ENCODE results near the gene GSX2. TPM values are rescaled to one million over a fixed set of nuclear protein-coding genes. Genes with fewer than 3 reads are reported as not detected.

The GSX2 gene
- total and polyA plus RNA-seq, 2 of the 4 experiments (the other 2 are of a cell fraction): not detected

DNA sequence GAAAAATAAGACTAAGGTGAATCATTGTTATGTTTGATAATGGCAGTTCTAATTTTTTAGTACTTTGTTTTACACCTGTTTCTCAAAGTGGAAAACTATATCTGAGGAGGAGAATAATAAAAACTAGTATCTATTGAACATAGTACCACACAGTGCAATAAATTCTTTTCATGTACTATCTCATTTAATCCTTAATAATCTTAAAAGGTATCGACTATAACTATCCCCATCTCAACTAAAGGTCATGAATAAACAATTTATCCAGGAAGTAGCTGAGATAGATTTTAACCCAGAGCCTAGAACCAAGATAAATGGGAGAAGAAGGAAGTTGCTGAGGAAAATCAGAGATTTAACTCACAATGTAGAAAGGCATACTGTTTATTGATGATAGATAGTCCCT, 38.1 kb upstream of the GSX2 start:
- ATAC-seq (ENCODE audit: low read depth): no peak
- no peak overlapping the region for H4K5ac ChIP-seq (ENCODE audit: low read depth, low read length)
- no peak overlapping the region for H2BK5ac ChIP-seq (ENCODE audit: low read depth, low read length, poor library complexity, severe bottlenecking)
- H3K18ac ChIP-seq (ENCODE audit: low read depth, low read length): no peak overlapping the region
- H2AFZ ChIP-seq (replicated peaks; ENCODE audit: low read length, poor library complexity): no peak overlapping the region
- no peak overlapping the region for H2AK5ac ChIP-seq (ENCODE audit: low read depth, low read length)
- H3K27ac ChIP-seq (ENCODE audit: insufficient read depth, low read length): no peak overlapping the region
- peaks cover 57% of the 10 kb centered on the region; the same call in 1 of the 2 replicates for H4K20me1 ChIP-seq (ENCODE audit: insufficient read depth, low read length)
- dilution Hi-C loops (cut with HindIII; ENCODE audit: low sequenced_read_pairs, unreplicated experiment): no loop called here
- no peak overlapping the region for H4K91ac ChIP-seq (ENCODE audit: insufficient read depth, low read depth, low read length)
- TF ChIP-seq RAD21 (IDR thresholded peaks at IDR 0.05; ENCODE audit: low read length): no peak
- TF ChIP-seq, protein P1, sequence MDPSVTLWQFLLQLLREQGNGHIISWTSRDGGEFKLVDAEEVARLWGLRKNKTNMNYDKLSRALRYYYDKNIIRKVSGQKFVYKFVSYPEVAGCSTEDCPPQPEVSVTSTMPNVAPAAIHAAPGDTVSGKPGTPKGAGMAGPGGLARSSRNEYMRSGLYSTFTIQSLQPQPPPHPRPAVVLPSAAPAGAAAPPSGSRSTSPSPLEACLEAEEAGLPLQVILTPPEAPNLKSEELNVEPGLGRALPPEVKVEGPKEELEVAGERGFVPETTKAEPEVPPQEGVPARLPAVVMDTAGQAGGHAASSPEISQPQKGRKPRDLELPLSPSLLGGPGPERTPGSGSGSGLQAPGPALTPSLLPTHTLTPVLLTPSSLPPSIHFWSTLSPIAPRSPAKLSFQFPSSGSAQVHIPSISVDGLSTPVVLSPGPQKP (IDR thresholded peaks at IDR 0.05; ENCODE audit: borderline replicate concordance, low read depth, low read length): no peak
- TF ChIP-seq, protein P2, sequence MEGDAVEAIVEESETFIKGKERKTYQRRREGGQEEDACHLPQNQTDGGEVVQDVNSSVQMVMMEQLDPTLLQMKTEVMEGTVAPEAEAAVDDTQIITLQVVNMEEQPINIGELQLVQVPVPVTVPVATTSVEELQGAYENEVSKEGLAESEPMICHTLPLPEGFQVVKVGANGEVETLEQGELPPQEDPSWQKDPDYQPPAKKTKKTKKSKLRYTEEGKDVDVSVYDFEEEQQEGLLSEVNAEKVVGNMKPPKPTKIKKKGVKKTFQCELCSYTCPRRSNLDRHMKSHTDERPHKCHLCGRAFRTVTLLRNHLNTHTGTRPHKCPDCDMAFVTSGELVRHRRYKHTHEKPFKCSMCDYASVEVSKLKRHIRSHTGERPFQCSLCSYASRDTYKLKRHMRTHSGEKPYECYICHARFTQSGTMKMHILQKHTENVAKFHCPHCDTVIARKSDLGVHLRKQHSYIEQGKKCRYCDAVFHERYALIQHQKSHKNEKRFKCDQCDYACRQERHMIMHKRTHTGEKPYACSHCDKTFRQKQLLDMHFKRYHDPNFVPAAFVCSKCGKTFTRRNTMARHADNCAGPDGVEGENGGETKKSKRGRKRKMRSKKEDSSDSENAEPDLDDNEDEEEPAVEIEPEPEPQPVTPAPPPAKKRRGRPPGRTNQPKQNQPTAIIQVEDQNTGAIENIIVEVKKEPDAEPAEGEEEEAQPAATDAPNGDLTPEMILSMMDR (conservative IDR thresholded peaks at IDR 0.05; ENCODE audit: low read depth, low read length): no peak
- no peak for TF ChIP-seq MXI1 (IDR thresholded peaks at IDR 0.05; ENCODE audit: borderline replicate concordance, low read depth, low read length)
- TF ChIP-seq MAZ (IDR thresholded peaks at IDR 0.05; ENCODE audit: borderline replicate concordance, low read depth, low read length): no peak
- TF ChIP-seq RFX5 (IDR thresholded peaks at IDR 0.05; ENCODE audit: low read depth, low read length): no peak
- no peaks in the 10 kb centered on the region for H3K36me3 ChIP-seq (ENCODE audit: control insufficient read depth, insufficient read depth, low read length)
- H2BK120ac ChIP-seq (ENCODE audit: low read depth, low read length): no peak overlapping the region
- H3K14ac ChIP-seq (replicated peaks; ENCODE audit: low read depth, low read length): no peak overlapping the region
- H2BK20ac ChIP-seq (ENCODE audit: low read depth, low read length): no peak overlapping the region
- H3K56ac ChIP-seq (ENCODE audit: extremely low read depth, insufficient read depth, low read length): no peak overlapping the region
- H3K27me3 ChIP-seq (ENCODE audit: control insufficient read depth, insufficient read depth, low read length): no peaks in the 10 kb centered on the region
- no peak overlapping the region for H2BK15ac ChIP-seq (ENCODE audit: low read depth, low read length)
- peak overlapping the region; percentile 15; the same call in 1 of the 2 replicates for H3K4me3 ChIP-seq (ENCODE audit: insufficient read depth, low read depth, low read length)
- H3K9ac ChIP-seq (ENCODE audit: low read depth, low read length): no peak overlapping the region
- H3K4me2 ChIP-seq (ENCODE audit: low read depth, low read length): peak overlapping the region; percentile 90
- WGBS, 2 experiments (ENCODE audit: extremely low coverage in 2 of 2, insufficient read length in 1 of 2): no CpG with 5 or more reads among the region's 1 CpG
- no peak overlapping the region for H3K4ac ChIP-seq (ENCODE audit: low read depth, low read length)
- peaks cover 12% of the 10 kb centered on the region for H3K9me1 ChIP-seq (ENCODE audit: insufficient read depth, low read length)
- BruUV-seq (replicated peaks): no TSS peak
- peaks cover 5 to 44% of the 10 kb centered on the region in 2 experiments; a peak in 3 of 4 replicates for H3K79me1 ChIP-seq (ENCODE audit: low read depth in 1 of 2, low read length in 2 of 2)
- ChIA-PET POLR2A (ENCODE audit: unreplicated experiment) (interaction anchor here (0.5 kb wide), 1 partner anchor 134 kb away, joined by 6 read pairs; no protein-coding TSS in a partner anchor), CTCF (interaction anchor here (0.5 to 0.8 kb wide), 4 partner anchors 104 to 561 kb away, joined by 3 to 4 read pairs (median 4); no protein-coding TSS in a partner anchor)
- no peak for DNase-seq
- no peak overlapping the region for H2AK9ac ChIP-seq (replicated peaks; ENCODE audit: low read depth, low read length, poor library complexity)
- intact Hi-C loops (cut with micrococcal nuclease): loop anchor here (2.0 to 10.0 kb wide), 4 partner anchors 130 to 865 kb away; no protein-coding TSS in a partner anchor
- no peaks in the 10 kb centered on the region for H3K9me3 ChIP-seq (ENCODE audit: control insufficient read depth, insufficient read depth, low read length)
- no peak overlapping the region for H3K23ac ChIP-seq (ENCODE audit: low read depth, low read length)
- no peak overlapping the region for H4K8ac ChIP-seq (ENCODE audit: low read depth in 2 of 2, low read length in 2 of 2)
- peaks cover 13% of the 10 kb centered on the region; the same call in 1 of the 2 replicates for H3K4me1 ChIP-seq (ENCODE audit: control insufficient read depth, insufficient read depth, low read length)
- in situ Hi-C loops (cut with MboI; ENCODE audit: low sequenced_read_pairs): loop anchor here (10.0 to 25.0 kb wide), 2 partner anchors 153 to 1050 kb away; no protein-coding TSS in a partner anchor

Data from IMR-90 (cell line).